Fibroblast of skin of right quadriceps (primary cell): ENCODE measurements around the gene GREB1L.
"Not testable (repeated sequence)": the region's sequence is repeated elsewhere in the genome, so short reads cannot be mapped to it uniquely, and the experiment has no call there.

Source experiments
- DNase-seq: peaks from one replicate; pipeline ENCODE4 v3.0.0-alpha.2; 2013

Gene GREB1L

DNA sequence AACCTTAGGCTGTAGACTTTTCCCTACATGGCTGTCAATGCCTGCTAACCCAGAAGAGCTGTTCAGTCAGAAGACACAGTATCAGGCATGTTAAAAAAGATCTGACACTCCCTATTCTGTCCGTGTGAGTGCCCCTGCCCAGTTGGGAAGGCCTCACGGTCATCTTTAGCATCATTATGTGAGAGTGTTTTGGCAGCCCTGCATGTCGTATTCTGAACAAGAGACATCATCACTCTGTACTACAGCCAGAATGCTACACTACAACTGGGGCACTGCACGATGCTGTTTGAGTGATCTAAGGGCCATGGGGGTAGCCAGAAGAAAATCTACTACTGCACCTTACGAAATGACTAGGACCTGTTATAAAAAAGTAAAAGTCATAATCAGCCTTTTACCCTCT is 67.2 kb downstream of the GREB1L start:
- no peak for DNase-seq

- DNase-seq, result not testable (repeated sequence)
Observed at GRCh38 chr18:21311980-21312379, 69.9 kb downstream of the GREB1L start.

- DNase-seq, result no peak
Observed at GRCh38 chr18:21313576-21313975, 71.5 kb downstream of the GREB1L start.

DNA sequence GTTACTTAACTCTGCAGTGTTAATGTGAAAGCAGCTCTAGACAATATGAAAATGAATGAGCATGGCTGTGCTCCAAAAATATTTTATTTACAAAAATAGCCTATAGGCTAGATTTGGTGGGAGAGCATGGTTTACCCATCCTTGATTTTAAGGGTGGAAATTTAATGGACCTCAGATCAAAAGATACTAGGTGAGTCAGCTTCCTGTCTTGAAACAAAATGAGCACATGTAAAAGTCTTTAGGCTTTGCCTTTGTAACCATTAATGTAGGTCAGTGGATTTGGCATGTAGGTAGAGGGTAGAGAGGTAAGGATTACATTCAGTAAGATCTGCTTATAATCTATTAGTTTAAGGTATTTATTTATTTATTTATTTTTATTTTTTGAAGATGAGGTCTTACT is 72.7 kb downstream of the GREB1L start:
- DNase-seq, result no peak

DNA sequence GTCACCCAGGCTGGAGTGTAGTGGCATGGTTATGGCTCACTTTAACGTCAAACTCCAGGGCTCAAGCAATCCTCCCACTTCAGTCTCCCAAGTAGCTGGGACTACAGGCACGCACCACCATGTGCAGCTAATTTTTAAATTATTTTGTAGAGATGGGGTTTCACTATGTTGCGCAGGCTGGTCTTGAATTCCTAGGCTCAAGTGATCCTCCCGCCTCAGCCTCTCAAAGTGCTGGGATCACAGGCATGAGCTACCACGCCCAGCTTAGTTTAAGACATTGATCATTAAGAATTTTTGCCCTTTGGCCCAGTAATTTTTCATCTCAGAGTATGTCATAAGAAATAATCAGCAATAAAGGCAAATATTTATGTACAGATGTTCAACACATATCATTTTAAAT is 73.1 kb downstream of the GREB1L start:
- DNase-seq, result not testable (repeated sequence)

GRCh38 chr18:21315741-21316197 is 73.7 kb downstream of the GREB1L start:
- peak; percentile 1 for DNase-seq

DNA sequence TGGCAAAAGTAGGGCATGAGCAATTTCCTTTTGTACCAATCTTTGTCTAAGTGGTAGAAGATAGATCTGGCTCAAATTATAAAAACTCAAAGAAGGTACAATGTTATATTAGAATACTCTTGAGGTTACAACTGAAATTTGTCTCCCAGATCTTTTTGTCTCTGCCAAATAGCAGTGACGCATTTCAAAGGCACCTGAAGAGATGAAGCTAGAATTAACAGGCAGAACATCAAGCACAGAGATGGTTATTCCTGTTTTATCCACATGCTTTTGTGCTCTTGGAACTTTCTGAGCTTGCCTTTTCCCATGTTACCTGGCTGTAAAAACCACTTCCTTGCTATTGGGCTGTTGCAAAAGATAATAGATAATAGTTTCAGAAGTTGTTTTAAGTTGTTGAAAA is 74.3 kb downstream of the GREB1L start:
- no peak for DNase-seq

- DNase-seq, result no peak
Observed at GRCh38 chr18:21321711-21322110, 79.7 kb downstream of the GREB1L start.

- no peak for DNase-seq
Observed at GRCh38 chr18:21327101-21327500, 85.1 kb downstream of the GREB1L start.

- DNase-seq, result no peak
Observed at GRCh38 chr18:21330122-21330701, 88.2 kb downstream of the GREB1L start.

GRCh38 chr18:21331065-21331464 is 89.0 kb downstream of the GREB1L start:
- no peak for DNase-seq

DNA sequence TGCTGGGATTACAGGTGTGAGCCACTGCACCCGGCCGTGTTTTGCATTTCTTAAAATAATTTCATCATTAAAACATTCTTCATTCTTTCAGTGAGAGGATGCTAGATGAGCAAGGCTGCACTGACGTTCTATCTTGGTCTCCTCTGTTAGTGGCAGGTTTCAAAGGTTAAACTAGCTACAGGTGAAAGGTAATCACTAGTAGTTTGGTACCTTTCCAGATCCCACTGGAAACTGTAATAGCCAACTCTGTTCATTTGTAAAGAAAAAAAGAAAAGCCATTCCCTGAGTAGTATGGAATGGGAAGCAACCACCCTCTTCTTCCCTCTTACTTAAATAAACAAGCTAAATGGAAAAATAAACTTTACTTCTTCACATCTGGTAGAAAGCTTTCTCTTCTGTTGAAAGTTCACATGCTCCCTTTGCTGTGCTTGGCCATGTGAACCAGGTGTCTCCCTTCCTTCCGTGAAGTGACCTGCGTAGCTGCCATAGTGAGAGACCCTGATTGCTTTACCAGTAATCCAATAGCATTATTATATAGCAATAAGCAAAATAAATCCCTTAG is 94.0 kb downstream of the GREB1L start:
- DNase-seq, result no peak

GRCh38 chr18:21336846-21337245 is 94.8 kb downstream of the GREB1L start:
- no peak for DNase-seq

GRCh38 chr18:21341141-21341540 is 99.1 kb downstream of the GREB1L start:
- no peak for DNase-seq

GRCh38 chr18:21342372-21342771 is 100.3 kb downstream of the GREB1L start:
- no peak for DNase-seq

DNA sequence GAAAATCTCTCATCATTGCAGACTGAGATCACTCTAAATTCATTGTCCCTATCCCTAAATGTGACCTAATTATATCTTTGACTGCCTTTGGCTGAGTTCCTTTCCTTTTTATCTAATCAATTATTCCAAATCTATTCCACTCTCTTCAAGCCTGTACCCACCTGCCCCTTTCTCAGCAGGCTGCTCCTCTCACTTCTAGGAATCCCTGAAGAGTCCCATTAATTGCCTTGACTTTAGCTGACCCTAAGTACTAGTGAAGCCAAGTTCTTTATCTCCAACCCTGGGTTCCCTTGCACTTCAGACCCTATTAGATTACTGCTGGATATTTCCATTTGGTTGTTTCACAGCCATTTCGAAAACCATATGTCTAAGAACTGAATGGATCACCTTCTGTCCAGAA is 102.8 kb downstream of the GREB1L start:
- no peak for DNase-seq

DNA sequence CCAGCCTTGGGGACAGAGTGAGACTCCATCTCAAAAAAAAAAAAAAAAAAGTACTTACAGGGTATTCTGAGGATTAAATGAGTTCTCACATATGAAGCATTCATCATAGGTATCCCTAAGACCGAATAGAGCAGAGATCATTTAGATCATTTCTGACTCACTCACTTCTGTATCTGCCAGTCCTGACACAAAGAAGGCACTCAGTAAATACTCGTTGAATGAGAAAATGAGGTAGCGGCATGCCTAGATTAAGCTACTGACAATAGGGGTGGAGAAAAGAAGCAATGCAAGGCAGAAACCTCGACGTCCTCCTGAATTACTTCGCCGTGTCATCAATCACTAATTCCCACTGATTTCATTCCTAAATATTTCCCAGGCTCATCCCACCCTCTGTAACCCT is 103.8 kb downstream of the GREB1L start:
- no peak for DNase-seq

DNA sequence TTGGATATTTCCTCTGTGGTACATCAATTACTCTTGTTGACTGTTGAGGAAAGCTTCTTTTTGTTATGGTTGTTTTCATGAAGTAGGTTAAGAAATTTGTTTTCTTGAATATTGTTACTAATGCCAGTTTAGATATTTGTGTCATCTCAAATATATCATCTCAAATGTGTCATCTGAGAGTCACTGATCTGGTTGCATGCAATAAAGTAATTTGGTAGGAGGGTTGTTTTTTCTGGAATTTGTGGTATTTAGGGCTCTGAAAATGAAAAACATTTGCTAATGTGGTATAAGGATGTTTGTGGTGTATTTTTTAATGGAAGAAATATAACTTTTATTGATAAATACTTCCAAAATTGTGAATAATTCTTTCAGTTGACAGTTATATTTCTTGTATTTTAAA is 117.7 kb downstream of the GREB1L start:
- DNase-seq, result no peak

DNA sequence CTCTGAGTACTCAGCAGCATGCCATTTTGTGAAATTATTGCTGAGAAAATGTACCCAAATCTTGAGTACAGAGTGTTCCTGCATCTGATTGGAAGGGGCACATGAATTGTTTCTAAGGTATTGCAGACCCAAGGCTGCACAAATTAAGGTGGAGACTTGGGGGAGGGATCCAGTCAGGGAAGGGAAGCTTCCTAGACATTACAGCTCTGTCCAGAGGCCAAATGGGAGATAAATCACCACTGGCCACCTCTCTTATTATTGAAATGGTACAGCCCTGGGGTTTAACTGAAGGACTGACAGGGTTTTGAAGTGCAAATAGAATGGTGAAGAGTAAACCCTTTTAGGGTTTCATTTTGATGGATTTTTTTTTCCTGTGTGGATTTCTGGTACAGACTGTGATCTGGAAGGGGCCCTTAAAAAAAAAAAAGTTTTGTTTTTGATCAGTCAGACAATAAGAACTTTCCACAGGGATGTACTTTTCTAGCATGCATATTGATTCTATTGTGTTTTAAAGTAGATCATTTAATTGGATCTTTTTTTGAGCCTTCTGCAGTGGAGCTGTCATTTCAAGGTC is 119.4 kb downstream of the GREB1L start:
- DNase-seq, result no peak

DNA sequence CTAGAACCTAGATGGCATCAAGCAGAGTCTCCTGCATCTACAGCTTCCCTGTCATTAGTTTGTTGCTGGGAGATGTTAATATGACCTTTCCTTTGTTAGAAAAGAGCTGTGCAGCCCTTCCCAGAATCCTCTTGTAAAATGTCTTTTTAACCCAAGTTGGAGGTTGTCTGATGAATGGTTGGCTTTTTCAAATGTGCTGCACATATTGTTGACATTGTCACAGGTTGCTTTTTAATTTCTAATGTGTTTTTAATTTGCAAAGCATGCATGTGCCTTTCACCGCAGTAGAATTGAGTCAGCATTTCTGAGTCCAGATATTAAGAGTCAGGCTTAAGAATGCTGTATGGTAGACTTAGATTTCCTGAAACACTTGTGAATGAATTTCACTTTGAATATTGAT is 120.8 kb downstream of the GREB1L start:
- peak; percentile 29 for DNase-seq

- no peak for DNase-seq
Observed at GRCh38 chr18:21363348-21363747, 121.3 kb downstream of the GREB1L start.

- DNase-seq, result no peak
Observed at GRCh38 chr18:21364471-21364870, 122.4 kb downstream of the GREB1L start.

GRCh38 chr18:21366896-21367295 is 124.9 kb downstream of the GREB1L start:
- no peak for DNase-seq

- DNase-seq, result no peak
Observed at GRCh38 chr18:21369146-21369545, 127.1 kb downstream of the GREB1L start.

GRCh38 chr18:21369597-21369996 is 127.6 kb downstream of the GREB1L start:
- DNase-seq, result not testable (repeated sequence)
